Kidney epithelial cell (primary cell): ENCODE data around the gene CDH2. TPM values are rescaled to one million over a fixed set of nuclear protein-coding genes. Genes with fewer than 3 reads are reported as not detected.

ENCODE experiments used
- DNase-seq: peaks from one replicate; pipeline ENCODE4 v3.0.0-alpha.2; 2010; ENCODE audit warnings: low read depth
- H3K27me3 ChIP-seq: 2 replicates; pipeline ENCODE4 v1.6.0; 2011; ENCODE audit warnings: low read length; ENCODE audit not compliant: control insufficient read depth, insufficient read depth
- H3K36me3 ChIP-seq: 2 replicates; pipeline ENCODE4 v1.5.1; 2011; ENCODE audit warnings: low read length; ENCODE audit not compliant: control insufficient read depth, insufficient read depth
- H3K4me3 ChIP-seq: 2 replicates; pipeline ENCODE4 v1.5.1; 2011; ENCODE audit warnings: low read depth, mild to moderate bottlenecking, control low read depth, low read length
- total RNA-seq: library from RNA; depleted of rRNA; stranded (reverse); fragments of >200 nt; gene quantifications from 2 replicates; pipeline ENCODE4 v1.2.3, GENCODE V29; 2015
- TF ChIP-seq, protein P1 (sequence below): IDR thresholded peaks from 2 replicates; pipeline ENCODE4 v1.5.1; 2011; ENCODE audit warnings: mild to moderate bottlenecking, moderate library complexity, low read length, control low read depth, inconsistent platforms; ENCODE audit not compliant: insufficient read depth, poor library complexity, severe bottlenecking

Gene CDH2
- total RNA-seq, 1 donor from 2014 or later = 190 TPM

DNA sequence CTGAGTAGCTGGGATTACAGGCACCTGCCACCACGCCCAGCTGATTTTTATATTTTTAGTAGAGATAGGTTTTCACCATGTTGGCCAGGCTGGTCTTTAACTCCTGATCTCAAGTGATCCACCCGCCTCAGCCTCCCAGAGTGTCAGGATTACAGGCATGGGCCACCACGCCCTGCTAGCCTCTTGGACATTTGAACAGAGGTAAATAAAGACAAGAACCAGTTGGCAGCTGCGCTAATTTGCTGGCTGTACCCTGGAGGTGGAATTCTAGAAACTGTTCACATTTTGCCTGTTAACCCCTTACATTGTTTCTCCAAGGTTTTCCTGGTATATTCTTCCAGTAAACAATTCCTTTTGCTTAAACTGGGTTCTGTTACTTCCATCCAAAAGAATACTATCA, 132.9 kb downstream of the CDH2 start:
- Histone ChIP-seq H3K36me3 (no peaks in the 10 kb centered on the region), H3K27me3 (no peaks in the 10 kb centered on the region), H3K4me3 (no peak overlapping the region)
- no peak for DNase-seq
- TF ChIP-seq, protein P1, sequence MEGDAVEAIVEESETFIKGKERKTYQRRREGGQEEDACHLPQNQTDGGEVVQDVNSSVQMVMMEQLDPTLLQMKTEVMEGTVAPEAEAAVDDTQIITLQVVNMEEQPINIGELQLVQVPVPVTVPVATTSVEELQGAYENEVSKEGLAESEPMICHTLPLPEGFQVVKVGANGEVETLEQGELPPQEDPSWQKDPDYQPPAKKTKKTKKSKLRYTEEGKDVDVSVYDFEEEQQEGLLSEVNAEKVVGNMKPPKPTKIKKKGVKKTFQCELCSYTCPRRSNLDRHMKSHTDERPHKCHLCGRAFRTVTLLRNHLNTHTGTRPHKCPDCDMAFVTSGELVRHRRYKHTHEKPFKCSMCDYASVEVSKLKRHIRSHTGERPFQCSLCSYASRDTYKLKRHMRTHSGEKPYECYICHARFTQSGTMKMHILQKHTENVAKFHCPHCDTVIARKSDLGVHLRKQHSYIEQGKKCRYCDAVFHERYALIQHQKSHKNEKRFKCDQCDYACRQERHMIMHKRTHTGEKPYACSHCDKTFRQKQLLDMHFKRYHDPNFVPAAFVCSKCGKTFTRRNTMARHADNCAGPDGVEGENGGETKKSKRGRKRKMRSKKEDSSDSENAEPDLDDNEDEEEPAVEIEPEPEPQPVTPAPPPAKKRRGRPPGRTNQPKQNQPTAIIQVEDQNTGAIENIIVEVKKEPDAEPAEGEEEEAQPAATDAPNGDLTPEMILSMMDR = no peak

DNA sequence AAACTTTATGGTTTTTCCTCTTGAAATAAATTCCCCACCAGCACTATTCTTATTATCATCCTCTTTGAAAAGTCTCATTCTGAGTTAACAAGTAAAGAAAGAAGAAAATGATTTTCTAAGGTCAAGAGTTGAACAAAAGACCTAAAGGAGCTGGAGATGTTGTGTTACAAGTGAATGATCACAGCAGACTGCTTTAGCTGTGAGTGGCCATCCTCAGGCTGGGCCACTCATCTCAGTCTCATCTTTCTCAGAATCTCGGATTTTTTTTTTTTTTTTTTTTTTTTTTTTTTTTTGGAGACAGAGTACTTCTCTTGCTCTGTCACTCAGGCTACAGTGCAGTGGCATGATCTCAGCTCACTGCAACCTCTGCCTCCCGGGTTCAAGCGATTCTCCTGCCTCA, 133.3 kb downstream of the CDH2 start:
- Histone ChIP-seq H3K4me3 (no peak overlapping the region), H3K36me3 (no peaks in the 10 kb centered on the region), H3K27me3 (no peaks in the 10 kb centered on the region)
- no peak for DNase-seq
- TF ChIP-seq, protein P1 = no peak

DNA sequence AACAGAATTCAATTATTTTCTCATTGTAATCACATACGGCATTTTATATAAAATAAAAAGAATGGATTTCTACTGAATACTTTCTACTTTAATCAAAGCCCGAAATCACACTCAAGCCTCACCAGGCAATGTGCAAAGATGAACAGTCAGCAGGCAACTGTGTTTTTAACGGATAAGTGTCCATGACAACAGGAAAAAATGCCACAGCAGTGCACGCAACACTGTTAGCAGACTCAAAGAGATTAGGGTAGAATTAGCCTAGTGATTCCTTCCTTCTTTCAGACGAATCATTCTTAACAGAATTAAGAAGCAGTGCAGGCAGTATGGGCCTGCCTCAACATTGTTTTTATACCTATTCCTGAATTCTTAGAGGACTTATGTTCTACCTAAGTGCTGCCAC, 135.6 kb downstream of the CDH2 start:
- Histone ChIP-seq H3K4me3 (no peak overlapping the region), H3K36me3 (no peaks in the 10 kb centered on the region), H3K27me3 (no peaks in the 10 kb centered on the region)
- TF ChIP-seq, protein P1 = no peak
- no peak for DNase-seq

DNA sequence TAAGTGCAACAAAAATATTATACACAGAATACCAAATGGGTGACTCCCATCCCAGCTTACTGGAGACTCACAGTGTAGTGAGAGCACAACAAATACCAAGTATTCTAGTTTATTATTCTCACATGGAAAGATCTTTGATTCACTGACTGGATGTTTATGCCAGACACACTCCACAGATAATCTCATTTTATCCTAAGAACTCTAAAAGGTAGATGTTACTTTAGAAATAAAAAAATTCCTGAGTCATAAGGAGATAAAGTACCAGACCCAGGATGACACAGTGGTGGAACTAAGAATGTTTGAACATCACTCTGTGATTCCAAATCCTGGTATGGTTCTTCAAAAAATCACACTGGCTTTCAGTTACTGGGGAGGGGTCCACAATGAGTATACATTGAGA, 136.2 kb downstream of the CDH2 start:
- Histone ChIP-seq H3K4me3 (no peak overlapping the region), H3K27me3 (no peaks in the 10 kb centered on the region), H3K36me3 (no peaks in the 10 kb centered on the region)
- TF ChIP-seq, protein P1 = no peak
- no peak for DNase-seq

DNA sequence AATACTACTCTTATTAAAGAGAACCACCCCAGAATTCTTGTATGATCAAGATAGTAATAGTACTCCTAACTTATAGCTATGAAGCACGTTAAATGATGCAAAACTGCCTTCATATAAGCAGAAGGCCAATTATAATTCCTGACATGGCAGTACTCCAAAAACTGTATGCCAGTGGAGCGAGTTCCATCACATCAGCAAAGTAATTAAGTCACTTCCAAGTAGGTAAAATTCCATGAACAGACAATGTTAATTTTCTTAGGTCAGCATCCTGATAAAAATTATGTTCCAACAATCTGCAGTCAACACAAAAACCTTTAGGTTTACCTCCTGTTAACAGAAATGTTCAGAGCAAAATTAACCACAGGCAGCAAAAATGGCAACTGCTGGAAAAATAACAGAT, 136.7 kb downstream of the CDH2 start:
- H3K4me3 ChIP-seq = no peak overlapping the region
- TF ChIP-seq, protein P1 = no peak
- H3K27me3 ChIP-seq = no peaks in the 10 kb centered on the region
- no peak for DNase-seq
- no peaks in the 10 kb centered on the region for H3K36me3 ChIP-seq

DNA sequence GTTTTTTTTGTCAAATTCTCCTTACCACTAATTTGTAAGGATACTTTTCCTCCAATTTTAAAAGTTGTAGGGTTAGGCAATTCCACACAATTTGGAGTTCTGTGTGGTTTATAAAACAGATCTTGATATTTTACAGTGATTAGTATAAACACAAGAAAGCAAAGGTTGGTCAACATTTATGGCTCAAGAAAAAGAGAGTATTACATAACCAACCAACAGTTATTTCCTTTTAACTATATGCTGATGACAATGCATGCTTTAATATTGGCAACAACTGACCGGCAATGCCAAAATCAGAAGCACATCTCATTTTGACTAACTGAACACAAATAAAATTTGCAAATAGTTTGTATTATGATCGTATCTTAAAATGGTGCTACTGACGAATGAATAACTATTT, 137.2 kb downstream of the CDH2 start:
- no peak for DNase-seq
- H3K4me3 ChIP-seq = no peak overlapping the region
- TF ChIP-seq, protein P1 = no peak
- H3K27me3 ChIP-seq = no peaks in the 10 kb centered on the region
- H3K36me3 ChIP-seq = no peaks in the 10 kb centered on the region
